ENCODE measurements around the gene MAPT.
"Not testable (repeated sequence)": the region's sequence is repeated elsewhere in the genome, so short reads cannot be mapped to it uniquely, and the experiment has no call there.

MAPT gene

GRCh38 chr17:46009681-46010596, 115.6 kb downstream of the MAPT start:
- DNase-seq (ENCODE audit: low spot score): no peak

- no peak for DNase-seq (ENCODE audit: low spot score)
Measured at GRCh38 chr17:46010597-46011186, 116.3 kb downstream of the MAPT start.

- DNase-seq (ENCODE audit: low spot score): no peak
Measured at GRCh38 chr17:46011711-46012505, 117.6 kb downstream of the MAPT start.

GRCh38 chr17:46012506-46013079, 118.2 kb downstream of the MAPT start:
- DNase-seq (ENCODE audit: low spot score): no peak

- DNase-seq (ENCODE audit: low spot score): no peak
Measured at GRCh38 chr17:46013127-46013501, 118.8 kb downstream of the MAPT start.

- no peak for DNase-seq (ENCODE audit: low spot score)
Measured at GRCh38 chr17:46013502-46014165, 119.3 kb downstream of the MAPT start.

GRCh38 chr17:46019408-46019925, 125.1 kb downstream of the MAPT start:
- not testable (repeated sequence) for DNase-seq (ENCODE audit: low spot score)

- peak; percentile 54 for DNase-seq (ENCODE audit: low spot score)
Measured at GRCh38 chr17:46020023-46020761, 125.8 kb downstream of the MAPT start.

- DNase-seq (ENCODE audit: low spot score): no peak
Measured at GRCh38 chr17:46020998-46021397, 126.6 kb downstream of the MAPT start.

- not testable (repeated sequence) for DNase-seq (ENCODE audit: low spot score)
Measured at GRCh38 chr17:46023366-46023765, 129.0 kb downstream of the MAPT start.

GRCh38 chr17:46023783-46024388, 129.5 kb downstream of the MAPT start:
- DNase-seq (ENCODE audit: low spot score): no peak

- DNase-seq (ENCODE audit: low spot score): no peak
Measured at GRCh38 chr17:46024590-46024989, 130.2 kb downstream of the MAPT start.

- DNase-seq (ENCODE audit: low spot score): no peak
Measured at GRCh38 chr17:46025060-46025459, 130.7 kb downstream of the MAPT start.

GRCh38 chr17:46025510-46026165, 131.3 kb downstream of the MAPT start:
- DNase-seq (ENCODE audit: low spot score): no peak

GRCh38 chr17:46026166-46027047, 132.1 kb downstream of the MAPT start:
- DNase-seq (ENCODE audit: low spot score): no peak

- no peak for DNase-seq (ENCODE audit: low spot score)
Measured at GRCh38 chr17:46027048-46027975, 133.0 kb downstream of the MAPT start.

GRCh38 chr17:46027976-46028325, 133.6 kb downstream of the MAPT start:
- no peak for DNase-seq (ENCODE audit: low spot score)

GRCh38 chr17:46028374-46028773, 134.0 kb downstream of the MAPT start:
- no peak for DNase-seq (ENCODE audit: low spot score)
